ENCODE data around the gene NCAN. TPM values are rescaled to one million over a fixed set of nuclear protein-coding genes. Genes with fewer than 3 reads are reported as not detected.
A peak's percentile ranks its signal among the peaks of the same experiment; 100 is the strongest.

The NCAN gene
- total and polyA plus RNA-seq, 9 of the 15 experiments (the other 6 are each of a cell fraction or from before 2014, with no cell fraction given), result 0.04 TPM; not detected in 8

DNA sequence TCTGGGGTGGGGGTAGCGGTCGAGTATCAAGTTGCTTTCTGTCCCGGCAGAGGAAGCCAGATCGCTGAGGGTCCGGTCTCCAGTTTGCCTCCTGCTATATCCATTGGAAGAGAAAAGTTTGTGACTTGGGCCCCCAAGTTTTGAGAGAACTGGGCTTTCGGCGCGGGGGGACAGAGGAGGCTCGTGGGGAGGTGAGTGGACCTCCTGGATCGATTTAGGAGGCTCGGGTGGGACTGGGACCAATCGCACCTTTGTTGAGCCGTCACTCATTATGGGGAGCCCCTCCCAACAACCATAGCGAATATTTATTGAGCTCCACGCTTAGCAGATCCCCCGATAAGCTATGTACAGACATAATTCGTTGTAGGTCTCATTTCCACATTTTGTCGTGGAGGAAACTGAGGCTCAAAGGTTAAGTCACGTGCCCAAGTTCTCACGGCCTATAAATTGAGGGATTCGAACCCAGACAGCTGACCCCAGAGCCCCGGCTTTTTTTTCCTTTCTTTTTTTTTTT, 18.8 kb upstream of the NCAN start (continued):
- TF ChIP-seq, protein P1, sequence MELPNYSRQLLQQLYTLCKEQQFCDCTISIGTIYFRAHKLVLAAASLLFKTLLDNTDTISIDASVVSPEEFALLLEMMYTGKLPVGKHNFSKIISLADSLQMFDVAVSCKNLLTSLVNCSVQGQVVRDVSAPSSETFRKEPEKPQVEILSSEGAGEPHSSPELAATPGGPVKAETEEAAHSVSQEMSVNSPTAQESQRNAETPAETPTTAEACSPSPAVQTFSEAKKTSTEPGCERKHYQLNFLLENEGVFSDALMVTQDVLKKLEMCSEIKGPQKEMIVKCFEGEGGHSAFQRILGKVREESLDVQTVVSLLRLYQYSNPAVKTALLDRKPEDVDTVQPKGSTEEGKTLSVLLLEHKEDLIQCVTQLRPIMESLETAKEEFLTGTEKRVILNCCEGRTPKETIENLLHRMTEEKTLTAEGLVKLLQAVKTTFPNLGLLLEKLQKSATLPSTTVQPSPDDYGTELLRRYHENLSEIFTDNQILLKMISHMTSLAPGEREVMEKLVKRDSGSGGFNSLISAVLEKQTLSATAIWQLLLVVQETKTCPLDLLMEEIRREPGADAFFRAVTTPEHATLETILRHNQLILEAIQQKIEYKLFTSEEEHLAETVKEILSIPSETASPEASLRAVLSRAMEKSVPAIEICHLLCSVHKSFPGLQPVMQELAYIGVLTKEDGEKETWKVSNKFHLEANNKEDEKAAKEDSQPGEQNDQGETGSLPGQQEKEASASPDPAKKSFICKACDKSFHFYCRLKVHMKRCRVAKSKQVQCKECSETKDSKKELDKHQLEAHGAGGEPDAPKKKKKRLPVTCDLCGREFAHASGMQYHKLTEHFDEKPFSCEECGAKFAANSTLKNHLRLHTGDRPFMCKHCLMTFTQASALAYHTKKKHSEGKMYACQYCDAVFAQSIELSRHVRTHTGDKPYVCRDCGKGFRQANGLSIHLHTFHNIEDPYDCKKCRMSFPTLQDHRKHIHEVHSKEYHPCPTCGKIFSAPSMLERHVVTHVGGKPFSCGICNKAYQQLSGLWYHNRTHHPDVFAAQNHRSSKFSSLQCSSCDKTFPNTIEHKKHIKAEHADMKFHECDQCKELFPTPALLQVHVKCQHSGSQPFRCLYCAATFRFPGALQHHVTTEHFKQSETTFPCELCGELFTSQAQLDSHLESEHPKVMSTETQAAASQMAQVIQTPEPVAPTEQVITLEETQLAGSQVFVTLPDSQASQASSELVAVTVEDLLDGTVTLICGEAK (IDR thresholded peaks at IDR 0.05), result peak; percentile 56
- TF ChIP-seq, protein P1 (CRISPR knock-in tag; IDR thresholded peaks at IDR 0.05), result no peak
- TF ChIP-seq, protein P2, sequence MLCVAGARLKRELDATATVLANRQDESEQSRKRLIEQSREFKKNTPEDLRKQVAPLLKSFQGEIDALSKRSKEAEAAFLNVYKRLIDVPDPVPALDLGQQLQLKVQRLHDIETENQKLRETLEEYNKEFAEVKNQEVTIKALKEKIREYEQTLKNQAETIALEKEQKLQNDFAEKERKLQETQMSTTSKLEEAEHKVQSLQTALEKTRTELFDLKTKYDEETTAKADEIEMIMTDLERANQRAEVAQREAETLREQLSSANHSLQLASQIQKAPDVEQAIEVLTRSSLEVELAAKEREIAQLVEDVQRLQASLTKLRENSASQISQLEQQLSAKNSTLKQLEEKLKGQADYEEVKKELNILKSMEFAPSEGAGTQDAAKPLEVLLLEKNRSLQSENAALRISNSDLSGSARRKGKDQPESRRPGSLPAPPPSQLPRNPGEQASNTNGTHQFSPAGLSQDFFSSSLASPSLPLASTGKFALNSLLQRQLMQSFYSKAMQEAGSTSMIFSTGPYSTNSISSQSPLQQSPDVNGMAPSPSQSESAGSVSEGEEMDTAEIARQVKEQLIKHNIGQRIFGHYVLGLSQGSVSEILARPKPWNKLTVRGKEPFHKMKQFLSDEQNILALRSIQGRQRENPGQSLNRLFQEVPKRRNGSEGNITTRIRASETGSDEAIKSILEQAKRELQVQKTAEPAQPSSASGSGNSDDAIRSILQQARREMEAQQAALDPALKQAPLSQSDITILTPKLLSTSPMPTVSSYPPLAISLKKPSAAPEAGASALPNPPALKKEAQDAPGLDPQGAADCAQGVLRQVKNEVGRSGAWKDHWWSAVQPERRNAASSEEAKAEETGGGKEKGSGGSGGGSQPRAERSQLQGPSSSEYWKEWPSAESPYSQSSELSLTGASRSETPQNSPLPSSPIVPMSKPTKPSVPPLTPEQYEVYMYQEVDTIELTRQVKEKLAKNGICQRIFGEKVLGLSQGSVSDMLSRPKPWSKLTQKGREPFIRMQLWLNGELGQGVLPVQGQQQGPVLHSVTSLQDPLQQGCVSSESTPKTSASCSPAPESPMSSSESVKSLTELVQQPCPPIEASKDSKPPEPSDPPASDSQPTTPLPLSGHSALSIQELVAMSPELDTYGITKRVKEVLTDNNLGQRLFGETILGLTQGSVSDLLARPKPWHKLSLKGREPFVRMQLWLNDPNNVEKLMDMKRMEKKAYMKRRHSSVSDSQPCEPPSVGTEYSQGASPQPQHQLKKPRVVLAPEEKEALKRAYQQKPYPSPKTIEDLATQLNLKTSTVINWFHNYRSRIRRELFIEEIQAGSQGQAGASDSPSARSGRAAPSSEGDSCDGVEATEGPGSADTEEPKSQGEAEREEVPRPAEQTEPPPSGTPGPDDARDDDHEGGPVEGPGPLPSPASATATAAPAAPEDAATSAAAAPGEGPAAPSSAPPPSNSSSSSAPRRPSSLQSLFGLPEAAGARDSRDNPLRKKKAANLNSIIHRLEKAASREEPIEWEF (CRISPR knock-in tag; IDR thresholded peaks at IDR 0.05), result 0 out of 2 replicates have a peak, but pooled peaks have one; percentile 33

Measured in K562 (cell line).